GM12878 (cell line): ENCODE data around the gene SYNGR3. TPM values are rescaled to one million over a fixed set of nuclear protein-coding genes. Genes with fewer than 3 reads are reported as not detected.

Experiments used
- ATAC-seq: fragments of 200-7000 bp; cut with Tn5 transposase; 3 replicates; pipeline ENCODE4 v1.9.1; 2020; ENCODE audit warnings: mild to moderate bottlenecking, moderate library complexity
- BruUV-seq: library from RNA; stranded (reverse); fragments of 400-500 nt; replicated peaks from 2 replicates; lab custom pipeline; 2021; lab: Mats Ljungman, UMichigan
- CTCF ChIA-PET: fragments of 300-600 bp; sonication (Branson Sonifier 250); formaldehyde crosslinking; extraction: SDS; loops from one replicate; lab custom pipeline; 2021; ENCODE audit warnings: inconsistent platforms; lab: Yijun Ruan, JAX
- POLR2A ChIA-PET: fragments of 350-600 bp; formaldehyde crosslinking; extraction: SDS; loops from one replicate; lab custom pipeline; 2021; ENCODE audit warnings: inconsistent platforms; lab: Charles Lee
- RAD21 ChIA-PET: fragments of 300-600 bp; sonication (Branson Sonifier 250); formaldehyde crosslinking; loops from one replicate; lab custom pipeline; 2023; ENCODE audit warnings: antibody characterized with exemption; ENCODE audit not compliant: unreplicated experiment; lab: Charles Lee
- SMC1A ChIA-PET: fragments of 300-600 bp; sonication (Branson Sonifier 250); formaldehyde crosslinking; loops from one replicate; lab custom pipeline; 2023; ENCODE audit not compliant: unreplicated experiment, uncharacterized antibody; lab: Charles Lee
- DNase-seq: peaks from one replicate; pipeline ENCODE4 v3.0.0-alpha.2; 2011; ENCODE audit warnings: low read depth, low spot score
- FAIRE-seq: peaks from 3 replicates; lab custom pipeline; 2011; peaks lifted over from hg19 to GRCh38; lab: Jason Lieb, UNC
- H2AFZ ChIP-seq: 2 replicates; pipeline ENCODE4 v1.6.0; 2011; ENCODE audit warnings: low read depth, low read length, control low read depth; ENCODE audit not compliant: control insufficient read depth
- H3K27ac ChIP-seq: 2 replicates; pipeline ENCODE4 v1.5.1; 2011; ENCODE audit warnings: control low read depth; ENCODE audit not compliant: control insufficient read depth, insufficient read depth
- H3K27me3 ChIP-seq, 2 experiments: replicated peaks in 1 of 2; 2 replicates each; pipeline versions ENCODE4 v1.6.0 to v1.6.1; 2011; ENCODE audit warnings: low read length in 1 of 2; ENCODE audit not compliant: control insufficient read depth in 2 of 2, insufficient read depth in 2 of 2
- H3K36me3 ChIP-seq, 2 experiments: 2 replicates each; pipeline ENCODE4 v1.5.1; 2011; ENCODE audit warnings: low read length in 1 of 2; ENCODE audit not compliant: control insufficient read depth in 2 of 2, insufficient read depth in 2 of 2
- H3K4me1 ChIP-seq: 2 replicates; pipeline ENCODE4 v1.6.1; 2011; ENCODE audit warnings: mild to moderate bottlenecking, low read length, moderate library complexity, mixed read lengths; ENCODE audit not compliant: control insufficient read depth, insufficient read depth
- H3K4me2 ChIP-seq: 2 replicates; pipeline ENCODE4 v1.6.0; 2011; ENCODE audit warnings: control low read depth; ENCODE audit not compliant: control insufficient read depth, insufficient read depth
- H3K4me3 ChIP-seq: fragments of 200-600 bp; sonication (generic); 2 replicates; pipeline ENCODE4 v1.5.1; 2016
- H3K79me2 ChIP-seq: 2 replicates; pipeline ENCODE4 v1.6.0; 2011; ENCODE audit warnings: low read length; ENCODE audit not compliant: control insufficient read depth, insufficient read depth
- H3K9ac ChIP-seq: 2 replicates; pipeline ENCODE4 v1.8.0; 2011; ENCODE audit warnings: low read length, control low read depth, mixed read lengths; ENCODE audit not compliant: control insufficient read depth, insufficient read depth
- H3K9me3 ChIP-seq: replicated peaks from 3 replicates; pipeline ENCODE4 v1.5.1; 2011; ENCODE audit warnings: mild to moderate bottlenecking, low read length; ENCODE audit not compliant: control insufficient read depth, insufficient read depth
- H4K20me1 ChIP-seq: 2 replicates; pipeline ENCODE4 v1.6.0; 2011; ENCODE audit not compliant: control insufficient read depth, insufficient read depth
- BRCA1 ChIP-seq: IDR thresholded peaks from 2 replicates; pipeline ENCODE4 v1.6.1; 2011; ENCODE audit warnings: low read depth, low read length, improper control_type of control experiment
- CHD1 ChIP-seq: IDR thresholded peaks from 2 replicates; pipeline ENCODE4 v1.6.1; 2012; ENCODE audit warnings: low read depth, low read length, improper control_type of control experiment
- E4F1 ChIP-seq: fragments of 450-650 bp; IDR thresholded peaks from 2 replicates; pipeline ENCODE4 v1.6.1; 2018; ENCODE audit warnings: borderline replicate concordance, mild to moderate bottlenecking; ENCODE audit not compliant: partially characterized antibody
- ESRRA ChIP-seq: IDR thresholded peaks from 2 replicates; pipeline ENCODE4 v1.6.1; 2012; ENCODE audit warnings: mild to moderate bottlenecking, low read length, improper control_type of control experiment
- FOS ChIP-seq: IDR thresholded peaks from 3 replicates; pipeline ENCODE4 v1.6.1; 2011; ENCODE audit warnings: borderline replicate concordance; ENCODE audit not compliant: insufficient read length; ENCODE audit errors: extremely low read depth
- HDAC2 ChIP-seq: fragments of 200-600 bp; sonication (generic); IDR thresholded peaks from 2 replicates; pipeline ENCODE4 v1.6.1; 2017
- HSF1 ChIP-seq: fragments of 150-350 bp; IDR thresholded peaks from 2 replicates; pipeline ENCODE4 v1.6.1; 2014; ENCODE audit warnings: mild to moderate bottlenecking, low read depth, low read length
- PBX3 ChIP-seq: IDR thresholded peaks from 2 replicates; pipeline ENCODE4 v1.6.1; 2011; ENCODE audit warnings: mild to moderate bottlenecking, low read depth, low read length, moderate library complexity; ENCODE audit not compliant: insufficient replicate concordance
- RELA ChIP-seq: fragments of 450-650 bp; IDR thresholded peaks from 2 replicates; pipeline ENCODE4 v1.8.0; 2014; ENCODE audit warnings: borderline replicate concordance; ENCODE audit not compliant: partially characterized antibody
- SMARCA5 ChIP-seq: fragments of 450-650 bp; IDR thresholded peaks from 2 replicates; pipeline ENCODE4 v1.6.1; 2017; ENCODE audit warnings: mild to moderate bottlenecking
- ZSCAN29 ChIP-seq: fragments of 450-650 bp; IDR thresholded peaks from 2 replicates; pipeline ENCODE4 v1.6.1; 2017; ENCODE audit warnings: mild to moderate bottlenecking, moderate library complexity
- WGBS: methylation state at CpG from one replicate; pipeline ENCODE4 v1.1.6; 2016; ENCODE audit warnings: low lambda C conversion rate; ENCODE audit not compliant: insufficient replicate concordance, insufficient coverage; ENCODE audit errors: missing lambda C conversion rate; 5-methylcytosine and 5-hydroxymethylcytosine counted together
- in situ Hi-C: fragments of 300-500 bp; cut with MboI; formaldehyde crosslinking; loops from 9 replicates; pipeline ENCODE4 v1.14.3; 2018; ENCODE audit warnings: mixed read lengths
- intact Hi-C: fragments of 100-400 bp; cut with micrococcal nuclease; formaldehyde crosslinking; loops from one replicate; pipeline ENCODE4 v1.14.2; 2022; ENCODE audit not compliant: unreplicated experiment
- polyA plus RNA-seq, 11 experiments: library from polyadenylated mRNA; depleted of rRNA in 4 of 11; unstranded in 6 of 11; stranded (reverse) in 5 of 11; fragments of >200 nt; fragmentation: Nextera tagmentation in 4 of 11; fragmentation: Illumina TruSeq in 1 of 11; extraction: Ambion mirVana in 4 of 11; extraction: Trizol in 1 of 11; gene quantifications; 1 replicate in 1 of 11; 2 replicates in 10 of 11; pipeline versions ENCODE4 v1.2.1 to v1.2.3, GENCODE V29; 2011 to 2016; ENCODE audit warnings: inconsistent platforms in 2 of 11, missing spikeins in 2 of 11, low read depth in 1 of 11
- total RNA-seq, 4 experiments: library from RNA; depleted of rRNA in 3 of 4; stranded (reverse); fragments of >200 nt in 3 of 4; fragmentation: Illumina TruSeq in 1 of 4; extraction: Trizol in 1 of 4; gene quantifications; 2 replicates each; pipeline versions ENCODE4 v1.2.1 to v1.2.3, GENCODE V29; 2013 to 2021

Gene SYNGR3
- total and polyA plus RNA-seq, 10 of the 15 experiments (the other 5 are each of a cell fraction or from before 2014, with no cell fraction given): 1.2 to 18.1 (median 6.6) TPM

GRCh38 chr16:2025878-2026460 is 36.2 kb downstream of the SYNGR3 start:
- CTCF ChIA-PET: interaction anchor here (1.0 to 4.4 kb wide), 2 partner anchors 114 to 129 kb away, joined by 3 to 79 read pairs; partner anchors contain the start of gene TRAF7
- FAIRE-seq: no peak
- H3K4me1 ChIP-seq: peaks cover 7% of the 10 kb centered on the region
- no TSS peak for BruUV-seq
- 52% methylated on average over 16 of the region's 16 CpGs for WGBS
- SMC1A ChIA-PET: interaction anchor here (1.0 kb wide), 1 partner anchor 114 kb away, joined by 4 read pairs; no protein-coding TSS in a partner anchor
- intact Hi-C loops: no loop called here
- POLR2A ChIA-PET: no interaction called here
- no peak overlapping the region for H3K4me2 ChIP-seq
- no peaks in the 10 kb centered on the region for H3K9me3 ChIP-seq
- ATAC-seq: no peak
- H3K4me3 ChIP-seq: no peak overlapping the region
- DNase-seq: no peak
- no peaks in the 10 kb centered on the region for H3K79me2 ChIP-seq
- H3K27me3 ChIP-seq: peaks cover 11 to 13% of the 10 kb centered on the region in 2 experiments
- no peak overlapping the region for H3K27ac ChIP-seq
- in situ Hi-C loops: no loop called here
- H4K20me1 ChIP-seq: peaks cover 5% of the 10 kb centered on the region; the same call in 1 of the 2 replicates
- RAD21 ChIA-PET: no interaction called here
- no peak overlapping the region for H3K9ac ChIP-seq
- no peak overlapping the region for H2AFZ ChIP-seq
- H3K36me3 ChIP-seq: no peaks in the 10 kb centered on the region
- TF ChIP-seq ZSCAN29: no peak
- no peak for TF ChIP-seq BRCA1
- TF ChIP-seq FOS: no peak
- TF ChIP-seq PBX3: no peak
- no peak for TF ChIP-seq CHD1
- TF ChIP-seq HDAC2: no peak
- no peak for TF ChIP-seq ESRRA
- no peak for TF ChIP-seq RELA
- no peak for TF ChIP-seq E4F1
- TF ChIP-seq HSF1: no peak
- no peak for TF ChIP-seq SMARCA5
- TF ChIP-seq, all 136 proteins: peak for 0
